Hepatocyte (in vitro differentiated cells): ENCODE data around the gene CGB1. TPM values are rescaled to one million over a fixed set of nuclear protein-coding genes. Genes with fewer than 3 reads are reported as not detected.

ENCODE experiments used
- DNase-seq: peaks from one replicate; pipeline ENCODE4 v3.0.0-alpha.2; 2016; ENCODE audit warnings: low spot score
- H2AFZ ChIP-seq: fragments of 200-600 bp; sonication (generic); 2 replicates; pipeline ENCODE4 v1.6.0; 2016; ENCODE audit warnings: antibody characterized with exemption, mild to moderate bottlenecking
- H3K27ac ChIP-seq: fragments of 200-600 bp; sonication (generic); 2 replicates; pipeline ENCODE4 v1.5.1; 2016; ENCODE audit warnings: mild to moderate bottlenecking
- H3K27me3 ChIP-seq: fragments of 200-600 bp; sonication (generic); 2 replicates; pipeline ENCODE4 v1.6.1; 2016
- H3K36me3 ChIP-seq: fragments of 200-600 bp; sonication (generic); replicated peaks from 2 replicates; pipeline ENCODE4 v1.5.1; 2016; ENCODE audit warnings: low read depth; ENCODE audit not compliant: insufficient read depth
- H3K4me1 ChIP-seq: fragments of 200-600 bp; sonication (generic); 2 replicates; pipeline ENCODE4 v1.5.1; 2016; ENCODE audit warnings: mild to moderate bottlenecking, moderate library complexity; ENCODE audit not compliant: insufficient read depth
- H3K4me2 ChIP-seq: fragments of 200-600 bp; sonication (generic); 2 replicates; pipeline ENCODE4 v1.6.0; 2016
- H3K4me3 ChIP-seq: fragments of 200-600 bp; sonication (generic); 2 replicates; pipeline ENCODE4 v1.5.1; 2016; ENCODE audit warnings: mild to moderate bottlenecking
- H3K79me2 ChIP-seq: fragments of 200-600 bp; sonication (generic); 2 replicates; pipeline ENCODE4 v1.6.0; 2017; ENCODE audit warnings: mild to moderate bottlenecking
- H3K9me2 ChIP-seq: fragments of 200-600 bp; sonication (generic); replicated peaks from 2 replicates; pipeline ENCODE4 v1.6.0; 2017; ENCODE audit warnings: mild to moderate bottlenecking; ENCODE audit not compliant: insufficient read depth
- H3K9me3 ChIP-seq: fragments of 200-600 bp; sonication (generic); 2 replicates; pipeline ENCODE4 v1.5.1; 2016; ENCODE audit warnings: low read depth, mild to moderate bottlenecking
- H4K20me1 ChIP-seq: fragments of 200-600 bp; sonication (generic); 2 replicates; pipeline ENCODE4 v1.6.0; 2016; ENCODE audit warnings: mild to moderate bottlenecking; ENCODE audit not compliant: insufficient read depth, poor library complexity, severe bottlenecking
- CTCF ChIP-seq: fragments of 200-600 bp; sonication (generic); IDR thresholded peaks from 2 replicates; pipeline ENCODE4 v1.5.1; 2016; ENCODE audit warnings: antibody characterized with exemption, mild to moderate bottlenecking; ENCODE audit not compliant: poor library complexity
- EZH2 ChIP-seq: fragments of 200-600 bp; sonication (generic); IDR thresholded peaks from 2 replicates; pipeline ENCODE4 v1.6.1; 2016; ENCODE audit warnings: antibody characterized with exemption, mild to moderate bottlenecking, borderline replicate concordance
- EZH2phosphoT487 ChIP-seq: fragments of 200-600 bp; sonication (generic); IDR thresholded peaks from one replicate; pipeline ENCODE4 v1.6.1; 2018; ENCODE audit warnings: antibody characterized with exemption, mild to moderate bottlenecking, low read depth, moderate library complexity; ENCODE audit not compliant: unreplicated experiment, severe bottlenecking
- WGBS: methylation state at CpG from one replicate; pipeline ENCODE4 v1.1.6; 2016; ENCODE audit warnings: low lambda C conversion rate; ENCODE audit errors: missing lambda C conversion rate; 5-methylcytosine and 5-hydroxymethylcytosine counted together
- polyA plus RNA-seq: library from polyadenylated mRNA; unstranded; fragments of >200 nt; fragmentation: Nextera tagmentation; extraction: Ambion mirVana; gene quantifications from 2 replicates; pipeline ENCODE4 v1.2.1, GENCODE V29; 2016
- total RNA-seq: library from RNA; depleted of rRNA; stranded (reverse); fragments of >200 nt; gene quantifications from 2 replicates; pipeline ENCODE4 v1.2.3, GENCODE V29; 2014

The CGB1 gene
- total and polyA plus RNA-seq, 2 experiments from 2014 or later = 0.52 TPM; not detected in 1

- 1% methylated on average over 20 of the region's 20 CpGs for WGBS
- peaks cover 4% of the 10 kb centered on the region for H4K20me1 ChIP-seq
- DNase-seq = no peak
- peak overlapping the region; percentile 47 for H3K4me3 ChIP-seq
- H3K9me3 ChIP-seq = no peaks in the 10 kb centered on the region
- peak overlapping the region; percentile 94 for H3K27ac ChIP-seq
- peak overlapping the region; percentile 16 for H2AFZ ChIP-seq
- H3K36me3 ChIP-seq = no peaks in the 10 kb centered on the region
- peaks cover 18% of the 10 kb centered on the region for H3K4me1 ChIP-seq
- no peaks in the 10 kb centered on the region for H3K9me2 ChIP-seq
- TF ChIP-seq CTCF (no peak), EZH2 (no peak), EZH2phosphoT487 (no peak)
- H3K27me3 ChIP-seq = no peaks in the 10 kb centered on the region
- peaks cover 68% of the 10 kb centered on the region for H3K79me2 ChIP-seq
- peak overlapping the region; percentile 94 for H3K4me2 ChIP-seq
Observed at GRCh38 chr19:48992581-48993174, 44.0 kb downstream of the CGB1 start.

- peak overlapping the region; percentile 16 for H2AFZ ChIP-seq
- peak overlapping the region; percentile 94 for H3K4me2 ChIP-seq
- no peaks in the 10 kb centered on the region for H3K36me3 ChIP-seq
- no peaks in the 10 kb centered on the region for H3K9me2 ChIP-seq
- WGBS = 25% methylated on average over 6 of the region's 8 CpGs
- TF ChIP-seq EZH2phosphoT487 (no peak), CTCF (no peak)
- peaks cover 62% of the 10 kb centered on the region for H3K79me2 ChIP-seq
- H3K4me3 ChIP-seq = peak overlapping the region; percentile 47
- no peaks in the 10 kb centered on the region for H3K27me3 ChIP-seq
- no peaks in the 10 kb centered on the region for H3K9me3 ChIP-seq
- peak; percentile 88 for DNase-seq
- peaks cover 4% of the 10 kb centered on the region for H4K20me1 ChIP-seq
- peak overlapping the region; percentile 94 for H3K27ac ChIP-seq
- H3K4me1 ChIP-seq = peaks cover 18% of the 10 kb centered on the region
Observed at GRCh38 chr19:48991873-48992580, 44.7 kb downstream of the CGB1 start.

DNA sequence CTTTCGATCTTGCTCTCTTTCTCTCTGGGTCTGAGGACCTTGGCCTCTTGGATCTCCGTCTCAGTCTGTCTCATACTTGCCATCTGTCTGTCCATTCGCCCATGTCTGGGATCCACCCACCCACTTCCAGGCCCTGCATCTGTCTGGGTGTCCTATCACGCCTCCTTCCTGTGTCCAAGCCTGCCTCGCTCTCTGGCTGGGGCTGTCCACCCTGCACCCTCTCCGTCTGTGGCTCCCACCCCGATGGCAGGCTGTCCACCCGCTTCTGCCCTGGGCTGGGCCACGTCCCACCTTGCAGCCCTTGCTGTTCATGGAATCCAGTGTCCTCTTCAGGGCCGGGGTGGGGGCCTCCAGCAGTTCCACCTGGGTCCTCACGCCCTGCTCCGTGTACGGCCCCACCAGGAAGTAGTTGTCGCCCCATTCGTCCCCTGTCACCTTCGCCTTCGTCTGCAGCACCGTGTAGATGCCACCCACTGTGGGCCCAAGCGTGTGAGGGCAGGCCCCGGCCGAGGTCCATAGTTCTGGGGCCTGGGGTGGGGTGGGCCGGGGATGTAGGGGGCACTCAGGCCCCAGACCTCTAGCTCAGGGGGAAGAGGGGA, 45.6 kb downstream of the CGB1 start:
- Histone ChIP-seq H3K36me3 (no peaks in the 10 kb centered on the region), H3K4me3 (no peak overlapping the region), H3K4me1 (peaks cover 18% of the 10 kb centered on the region), H2AFZ (no peak overlapping the region), H3K27me3 (no peaks in the 10 kb centered on the region), H4K20me1 (peaks cover 4% of the 10 kb centered on the region), H3K9me3 (no peaks in the 10 kb centered on the region), H3K79me2 (peaks cover 52% of the 10 kb centered on the region), H3K27ac (peak overlapping the region; percentile 94), H3K9me2 (no peaks in the 10 kb centered on the region), H3K4me2 (peak overlapping the region; percentile 94)
- no peak for TF ChIP-seq EZH2phosphoT487
- TF ChIP-seq EZH2 = no peak
- TF ChIP-seq CTCF = no peak
- DNase-seq = no peak
- 92% methylated on average over 18 of the region's 22 CpGs for WGBS
